GM12892 (cell line): Measurements from ENCODE around the gene KCNMA1.
"Not testable (repeated sequence)": the region's sequence is repeated elsewhere in the genome, so short reads cannot be mapped to it uniquely, and the experiment has no call there.

Source experiments
- DNase-seq: peaks from one replicate; pipeline ENCODE4 v3.0.0; 2011; ENCODE audit not compliant: insufficient read length
- FAIRE-seq: peaks from 2 replicates; lab custom pipeline; 2011; peaks lifted over from hg19 to GRCh38; lab: Jason Lieb, UNC
- POLR2A ChIP-seq: IDR thresholded peaks from 2 replicates; pipeline ENCODE4 v1.6.1; 2011; ENCODE audit warnings: low read depth, low read length, control low read depth
- POLR2AphosphoS5 ChIP-seq: IDR thresholded peaks from 2 replicates; pipeline ENCODE4 v1.6.1; 2011; ENCODE audit warnings: low read depth, low read length, control low read depth
- TAF1 ChIP-seq: IDR thresholded peaks from 2 replicates; pipeline ENCODE4 v1.6.1; 2011; ENCODE audit warnings: low read depth, mild to moderate bottlenecking, control low read depth, low read length, borderline replicate concordance

KCNMA1 gene

GRCh38 chr10:77526868-77527617 is 110.6 kb downstream of the KCNMA1 start:
- no peak for DNase-seq
- TF ChIP-seq TAF1 (no peak), POLR2A (no peak), POLR2AphosphoS5 (no peak)
- no peak for FAIRE-seq

- no peak for TF ChIP-seq POLR2AphosphoS5
- TF ChIP-seq TAF1: no peak
- TF ChIP-seq POLR2A: no peak
- DNase-seq (no peak), FAIRE-seq (peak; percentile 70)
These were observed 113.3 kb downstream of the KCNMA1 start for GRCh38 chr10:77524281-77524711.

- FAIRE-seq: peak; percentile 85
- no peak for DNase-seq
- TF ChIP-seq TAF1 (no peak), POLR2AphosphoS5 (no peak), POLR2A (no peak)
These were observed 115.3 kb downstream of the KCNMA1 start for GRCh38 chr10:77522268-77522809.

GRCh38 chr10:77520995-77521394 is 116.6 kb downstream of the KCNMA1 start:
- TF ChIP-seq TAF1: no peak
- no peak for TF ChIP-seq POLR2A
- TF ChIP-seq POLR2AphosphoS5: no peak
- FAIRE-seq (peak; percentile 14), DNase-seq (no peak)

- no peak for FAIRE-seq
- no peak for DNase-seq
- no peak for TF ChIP-seq TAF1
- no peak for TF ChIP-seq POLR2A
- no peak for TF ChIP-seq POLR2AphosphoS5
These were observed 117.3 kb downstream of the KCNMA1 start for GRCh38 chr10:77520290-77520689.

GRCh38 chr10:77519791-77520190 is 117.8 kb downstream of the KCNMA1 start:
- not testable (repeated sequence) for FAIRE-seq, DNase-seq

- FAIRE-seq (no peak), DNase-seq (no peak)
- no peak for TF ChIP-seq TAF1
- no peak for TF ChIP-seq POLR2A
- no peak for TF ChIP-seq POLR2AphosphoS5
These were observed 118.7 kb downstream of the KCNMA1 start for GRCh38 chr10:77518910-77519274.

- TF ChIP-seq POLR2AphosphoS5 (no peak), POLR2A (no peak), TAF1 (no peak)
- DNase-seq: no peak
- no peak for FAIRE-seq
These were observed 119.2 kb downstream of the KCNMA1 start for GRCh38 chr10:77518241-77518909.

GRCh38 chr10:77516575-77516974 is 121.0 kb downstream of the KCNMA1 start:
- no peak for TF ChIP-seq POLR2A
- TF ChIP-seq POLR2AphosphoS5: no peak
- TF ChIP-seq TAF1: no peak
- no peak for FAIRE-seq
- DNase-seq: no peak

- FAIRE-seq (no peak), DNase-seq (no peak)
- TF ChIP-seq POLR2A (no peak), TAF1 (no peak), POLR2AphosphoS5 (no peak)
These were observed 122.7 kb downstream of the KCNMA1 start for GRCh38 chr10:77514870-77515269.

GRCh38 chr10:77513781-77514331 is 123.8 kb downstream of the KCNMA1 start:
- DNase-seq: no peak

GRCh38 chr10:77513220-77513619 is 124.4 kb downstream of the KCNMA1 start:
- DNase-seq (no peak), FAIRE-seq (peak; percentile 87)
- no peak for TF ChIP-seq POLR2AphosphoS5

More at GRCh38 chr10:77513781-77514331, 123.8 kb downstream of the KCNMA1 start:
- FAIRE-seq: peak; percentile 60
- TF ChIP-seq TAF1 (no peak), POLR2AphosphoS5 (no peak), POLR2A (no peak)
